IMR-90 (cell line): ENCODE measurements around the gene FAM219A. TPM values are rescaled to one million over a fixed set of nuclear protein-coding genes. Genes with fewer than 3 reads are reported as not detected.

ENCODE experiments used
- ATAC-seq: fragments of 200-7000 bp; cut with Tn5 transposase; 2 replicates; pipeline ENCODE4 v1.9.1; 2020; ENCODE audit warnings: low read depth, mild to moderate bottlenecking, moderate library complexity
- BruUV-seq: library from RNA; stranded (reverse); fragments of 400-500 nt; replicated peaks from 2 replicates; lab custom pipeline; 2021; lab: Mats Ljungman, UMichigan
- CTCF ChIA-PET: fragments of 300-600 bp; formaldehyde crosslinking; extraction: SDS; loops from one replicate; lab custom pipeline; 2021; ENCODE audit warnings: antibody characterized with exemption; lab: Yijun Ruan, JAX
- POLR2A ChIA-PET: fragments of 300-600 bp; sonication (Branson Sonifier 250); formaldehyde crosslinking; loops from one replicate; lab custom pipeline; 2022; ENCODE audit warnings: antibody characterized with exemption; ENCODE audit not compliant: unreplicated experiment; lab: Charles Lee
- DNase-seq: peaks from one replicate; pipeline ENCODE4 v3.0.0; 2013
- H2AFZ ChIP-seq: replicated peaks from 2 replicates; pipeline ENCODE3; 2013; ENCODE audit warnings: low read length, mild to moderate bottlenecking; ENCODE audit not compliant: poor library complexity
- H2AK5ac ChIP-seq: 2 replicates; pipeline ENCODE4 v1.6.1; 2013; ENCODE audit warnings: low read depth, low read length, inconsistent platforms
- H2AK9ac ChIP-seq: replicated peaks from 2 replicates; pipeline ENCODE3; 2013; ENCODE audit warnings: mild to moderate bottlenecking, low read depth, low read length, moderate library complexity; ENCODE audit not compliant: poor library complexity
- H2BK120ac ChIP-seq: 2 replicates; pipeline ENCODE4 v1.6.1; 2013; ENCODE audit warnings: low read depth, low read length, inconsistent platforms
- H2BK15ac ChIP-seq: 3 replicates; pipeline ENCODE4 v1.6.1; 2013; ENCODE audit warnings: low read depth, low read length, inconsistent platforms
- H2BK20ac ChIP-seq: 2 replicates; pipeline ENCODE4 v1.6.1; 2013; ENCODE audit warnings: low read depth, mild to moderate bottlenecking, inconsistent platforms, low read length, moderate library complexity
- H2BK5ac ChIP-seq: 2 replicates; pipeline ENCODE4 v1.6.1; 2013; ENCODE audit warnings: mild to moderate bottlenecking, low read depth, low read length, inconsistent platforms; ENCODE audit not compliant: poor library complexity, severe bottlenecking
- H3K14ac ChIP-seq: replicated peaks from 2 replicates; pipeline ENCODE4 v1.6.1; 2013; ENCODE audit warnings: low read depth, low read length, inconsistent platforms
- H3K18ac ChIP-seq: 2 replicates; pipeline ENCODE4 v1.6.1; 2013; ENCODE audit warnings: low read depth, low read length, control low read depth
- H3K23ac ChIP-seq: 2 replicates; pipeline ENCODE4 v1.6.1; 2013; ENCODE audit warnings: low read depth, low read length, inconsistent platforms
- H3K27ac ChIP-seq: 2 replicates; pipeline ENCODE4 v1.5.1; 2013; ENCODE audit warnings: mild to moderate bottlenecking, control low read depth, low read length; ENCODE audit not compliant: insufficient read depth
- H3K27me3 ChIP-seq: 2 replicates; pipeline ENCODE4 v1.6.1; 2013; ENCODE audit warnings: low read length; ENCODE audit not compliant: control insufficient read depth, insufficient read depth
- H3K36me3 ChIP-seq: 2 replicates; pipeline ENCODE4 v1.6.1; 2013; ENCODE audit warnings: low read length, mixed read lengths; ENCODE audit not compliant: control insufficient read depth, insufficient read depth
- H3K4ac ChIP-seq: 2 replicates; pipeline ENCODE4 v1.6.1; 2013; ENCODE audit warnings: low read depth, low read length, inconsistent platforms
- H3K4me1 ChIP-seq: 2 replicates; pipeline ENCODE4 v1.6.1; 2013; ENCODE audit warnings: low read length, mixed read lengths; ENCODE audit not compliant: control insufficient read depth, insufficient read depth
- H3K4me2 ChIP-seq: 2 replicates; pipeline ENCODE4 v1.6.1; 2013; ENCODE audit warnings: low read depth, mild to moderate bottlenecking, control low read depth, low read length, moderate library complexity
- H3K4me3 ChIP-seq: 2 replicates; pipeline ENCODE4 v1.5.1; 2013; ENCODE audit warnings: low read depth, mild to moderate bottlenecking, control low read depth, low read length, moderate library complexity; ENCODE audit not compliant: insufficient read depth
- H3K56ac ChIP-seq: 2 replicates; pipeline ENCODE4 v1.6.1; 2013; ENCODE audit warnings: low read length, inconsistent platforms; ENCODE audit not compliant: insufficient read depth; ENCODE audit errors: extremely low read depth
- H3K79me1 ChIP-seq, 2 experiments: 2 replicates each; pipeline ENCODE4 v1.6.1; 2013; ENCODE audit warnings: low read length in 2 of 2, inconsistent platforms in 1 of 2, low read depth in 1 of 2
- H3K9ac ChIP-seq: 2 replicates; pipeline ENCODE4 v1.6.1; 2013; ENCODE audit warnings: low read depth, low read length, control low read depth
- H3K9me1 ChIP-seq: 2 replicates; pipeline ENCODE4 v1.6.1; 2013; ENCODE audit warnings: low read length, inconsistent platforms; ENCODE audit not compliant: insufficient read depth
- H3K9me3 ChIP-seq: 2 replicates; pipeline ENCODE4 v1.6.1; 2013; ENCODE audit warnings: low read length; ENCODE audit not compliant: control insufficient read depth, insufficient read depth
- H4K20me1 ChIP-seq: 2 replicates; pipeline ENCODE4 v1.6.1; 2013; ENCODE audit warnings: low read length, inconsistent platforms; ENCODE audit not compliant: insufficient read depth
- H4K5ac ChIP-seq: 2 replicates; pipeline ENCODE4 v1.6.1; 2013; ENCODE audit warnings: mild to moderate bottlenecking, low read depth, low read length, control low read depth
- H4K8ac ChIP-seq, 2 experiments: 2 replicates each; pipeline ENCODE4 v1.6.1; 2013; ENCODE audit warnings: low read depth in 2 of 2, low read length in 2 of 2, control low read depth in 1 of 2, inconsistent platforms in 1 of 2
- H4K91ac ChIP-seq: 2 replicates; pipeline ENCODE4 v1.6.1; 2013; ENCODE audit warnings: low read depth, low read length, inconsistent platforms; ENCODE audit not compliant: insufficient read depth
- CEBPB ChIP-seq: IDR thresholded peaks from 2 replicates; pipeline ENCODE4 v1.6.1; 2012; ENCODE audit warnings: low read depth, low read length, improper control_type of control experiment
- CHD1 ChIP-seq: IDR thresholded peaks from 2 replicates; pipeline ENCODE4 v1.6.1; 2012; ENCODE audit warnings: low read depth, low read length, improper control_type of control experiment
- CTCF ChIP-seq: conservative IDR thresholded peaks from 2 replicates; pipeline ENCODE4 v1.5.1; 2012; ENCODE audit warnings: mild to moderate bottlenecking, low read depth, low read length, improper control_type of control experiment
- ELK1 ChIP-seq: fragments of 150-350 bp; IDR thresholded peaks from 2 replicates; pipeline ENCODE4 v1.6.1; 2016; ENCODE audit warnings: low read depth, mild to moderate bottlenecking, low read length, moderate library complexity, borderline replicate concordance
- FOS ChIP-seq: fragments of 150-350 bp; IDR thresholded peaks from 2 replicates; pipeline ENCODE4 v1.6.1; 2016; ENCODE audit warnings: low read depth, low read length
- MAFK ChIP-seq: IDR thresholded peaks from 2 replicates; pipeline ENCODE4 v1.6.1; 2012; ENCODE audit warnings: low read depth, low read length, improper control_type of control experiment
- MAZ ChIP-seq: IDR thresholded peaks from 2 replicates; pipeline ENCODE4 v1.6.1; 2012; ENCODE audit warnings: low read depth, mild to moderate bottlenecking, low read length, improper control_type of control experiment, moderate library complexity, borderline replicate concordance
- RAD21 ChIP-seq: IDR thresholded peaks from 2 replicates; pipeline ENCODE4 v1.6.1; 2012; ENCODE audit warnings: low read length, improper control_type of control experiment
- RCOR1 ChIP-seq: IDR thresholded peaks from 2 replicates; pipeline ENCODE4 v1.6.1; 2012; ENCODE audit warnings: mild to moderate bottlenecking, low read length, improper control_type of control experiment; ENCODE audit not compliant: insufficient replicate concordance
- SMC3 ChIP-seq: fragments of 150-350 bp; IDR thresholded peaks from 2 replicates; pipeline ENCODE4 v1.6.1; 2016; ENCODE audit warnings: low read depth, mild to moderate bottlenecking, antibody characterized with exemption, low read length, moderate library complexity
- WGBS, 2 experiments: methylation state at CpG; one replicate each; pipeline versions ENCODE4 v1.1.5 to v1.1.7; 2013; ENCODE audit warnings: missing lambda C conversion rate in 2 of 2; ENCODE audit not compliant: insufficient read length in 1 of 2; ENCODE audit errors: extremely low coverage in 2 of 2; 5-methylcytosine and 5-hydroxymethylcytosine counted together
- dilution Hi-C: fragments of 300-500 bp; cut with HindIII; formaldehyde crosslinking; loops from one replicate; pipeline ENCODE4 v1.14.3; 2018; ENCODE audit warnings: low sequenced_read_pairs; ENCODE audit not compliant: unreplicated experiment
- in situ Hi-C: fragments of 300-500 bp; cut with MboI; formaldehyde crosslinking; loops from 3 replicates; pipeline ENCODE4 v1.14.3; 2019; ENCODE audit warnings: low sequenced_read_pairs, inconsistent platforms, mixed read lengths
- intact Hi-C: fragments of 100-400 bp; cut with micrococcal nuclease; formaldehyde crosslinking; loops from 2 replicates; pipeline ENCODE4 v1.10.0; 2022
- polyA plus RNA-seq, 3 experiments: library from polyadenylated mRNA; depleted of rRNA; stranded (reverse); fragments of >200 nt; gene quantifications; 2 replicates each; pipeline ENCODE4 v1.2.3, GENCODE V29; 2012; ENCODE audit warnings: low replicate concordance in 1 of 3
- total RNA-seq: library from RNA; depleted of rRNA; stranded (reverse); fragments of >200 nt; gene quantifications from 2 replicates; pipeline ENCODE4 v1.2.3, GENCODE V29; 2012
- TF ChIP-seq, protein P1 (sequence below): fragments of 150-350 bp; IDR thresholded peaks from 2 replicates; pipeline ENCODE4 v1.6.1; 2017; ENCODE audit warnings: mild to moderate bottlenecking, antibody characterized with exemption, low read length, low read depth

FAM219A gene
- total and polyA plus RNA-seq, 2 of the 4 experiments (the other 2 are of a cell fraction) = 4.8 to 20.8 TPM

- Histone ChIP-seq H4K8ac (no peak overlapping the region), H2BK5ac (no peak overlapping the region), H3K4ac (no peak overlapping the region), H4K5ac (no peak overlapping the region), H2AK9ac (no peak overlapping the region), H3K27ac (no peak overlapping the region), H4K20me1 (peaks cover 89% of the 10 kb centered on the region), H3K23ac (no peak overlapping the region), H2AFZ (no peak overlapping the region), H2BK120ac (no peak overlapping the region), H3K4me2 (no peak overlapping the region), H3K14ac (no peak overlapping the region), H3K18ac (no peak overlapping the region), H2BK15ac (no peak overlapping the region), H3K79me1 (peaks cover 55 to 82% of the 10 kb centered on the region in 2 experiments), H3K9me3 (no peaks in the 10 kb centered on the region), H3K4me1 (peaks cover 8% of the 10 kb centered on the region), H4K91ac (no peak overlapping the region), H3K56ac (no peak overlapping the region), H3K36me3 (no peaks in the 10 kb centered on the region), H3K9ac (no peak overlapping the region), H3K4me3 (no peak overlapping the region), H3K9me1 (peaks cover 25% of the 10 kb centered on the region), H2BK20ac (no peak overlapping the region), H3K27me3 (no peaks in the 10 kb centered on the region), H2AK5ac (no peak overlapping the region)
- intact Hi-C loops = no loop called here
- TF ChIP-seq CHD1 = no peak
- TF ChIP-seq RAD21 = no peak
- TF ChIP-seq, protein P1, sequence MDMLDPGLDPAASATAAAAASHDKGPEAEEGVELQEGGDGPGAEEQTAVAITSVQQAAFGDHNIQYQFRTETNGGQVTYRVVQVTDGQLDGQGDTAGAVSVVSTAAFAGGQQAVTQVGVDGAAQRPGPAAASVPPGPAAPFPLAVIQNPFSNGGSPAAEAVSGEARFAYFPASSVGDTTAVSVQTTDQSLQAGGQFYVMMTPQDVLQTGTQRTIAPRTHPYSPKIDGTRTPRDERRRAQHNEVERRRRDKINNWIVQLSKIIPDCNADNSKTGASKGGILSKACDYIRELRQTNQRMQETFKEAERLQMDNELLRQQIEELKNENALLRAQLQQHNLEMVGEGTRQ = no peak
- TF ChIP-seq MAZ = no peak
- no peak for TF ChIP-seq CEBPB
- TF ChIP-seq ELK1 = no peak
- TF ChIP-seq SMC3 = no peak
- no peak for TF ChIP-seq FOS
- no peak for TF ChIP-seq RCOR1
- TF ChIP-seq CTCF = no peak
- no peak for TF ChIP-seq MAFK
- DNase-seq (no peak), ATAC-seq (no peak)
- ChIA-PET POLR2A (no interaction called here), CTCF (interaction anchor here (0.6 kb wide), 1 partner anchor 1392 kb away, joined by 3 read pairs; no protein-coding TSS in a partner anchor)
- 92% methylated on average over 3 of the region's 10 CpGs; no CpG with 5 or more reads in 1 of the 2 experiments for WGBS, 2 experiments
- dilution Hi-C loops = no loop called here
- BruUV-seq = no TSS peak
- in situ Hi-C loops = no loop called here
These were observed 7.7 kb downstream of the FAM219A start for GRCh38 chr9:34450644-34451043.
